Measurements from ENCODE around the gene LINGO3. TPM values are rescaled to one million over a fixed set of nuclear protein-coding genes. Genes with fewer than 3 reads are reported as not detected.

The LINGO3 gene
- total RNA-seq, 1 experiment from 2014 or later: 1.3 TPM

DNA sequence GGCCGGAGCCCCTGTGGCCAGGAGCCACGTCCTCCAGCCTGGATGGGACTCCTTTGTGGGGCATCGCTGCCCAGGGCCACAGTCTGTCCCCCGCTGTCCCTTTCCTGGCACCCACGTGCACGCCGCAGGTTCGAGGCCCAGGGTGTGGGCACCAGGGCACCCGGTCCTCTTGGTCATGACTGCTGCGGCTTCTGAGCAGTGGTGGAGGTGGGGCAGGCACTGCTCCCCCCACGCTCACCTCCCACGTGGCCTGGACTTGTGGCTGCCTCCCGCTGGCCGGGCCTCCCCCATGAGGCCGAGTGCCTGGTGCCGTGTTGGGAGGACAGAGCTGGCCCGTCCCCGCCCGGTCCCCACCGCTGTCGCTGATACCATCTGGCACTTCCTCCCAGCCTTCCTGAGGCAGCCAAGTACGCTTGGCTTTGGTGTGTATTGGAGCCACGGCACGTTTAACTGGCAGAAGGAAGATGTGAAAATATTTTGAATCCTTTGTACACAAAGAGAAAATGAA lies 33.3 kb upstream of the LINGO3 start:
- TSS peak; percentile 96 for BruUV-seq (replicated peaks)
- no peaks in the 10 kb centered on the region for H3K27me3 ChIP-seq (replicated peaks; ENCODE audit: control insufficient read depth, insufficient read depth, low read length)
- H3K36me3 ChIP-seq (ENCODE audit: control insufficient read depth, insufficient read depth, low read length): peaks cover 1% of the 10 kb centered on the region
- intact Hi-C loops (cut with micrococcal nuclease; ENCODE audit: unreplicated experiment): no loop called here
- CTCF ChIA-PET: interaction anchor here (0.6 kb wide), 1 partner anchor 1384 kb away, joined by 5 read pairs; no protein-coding TSS in a partner anchor
- POLR2A ChIA-PET: no interaction called here
- Mint-ChIP-seq H3K9me3 (ENCODE audit: unreplicated experiment) (no peaks in the 10 kb centered on the region), H3K36me3 (ENCODE audit: insufficient read depth, unreplicated experiment) (peaks cover 21% of the 10 kb centered on the region), H3K27ac (ENCODE audit: unreplicated experiment) (peak overlapping the region; percentile 84), H3K4me1 (ENCODE audit: low read depth, unreplicated experiment) (peaks cover 19% of the 10 kb centered on the region), H3K27me3 (ENCODE audit: insufficient read depth, unreplicated experiment) (no peaks in the 10 kb centered on the region), H3K4me3 (ENCODE audit: unreplicated experiment) (peak overlapping the region; percentile 37)
- TF ChIP-seq, protein P1, sequence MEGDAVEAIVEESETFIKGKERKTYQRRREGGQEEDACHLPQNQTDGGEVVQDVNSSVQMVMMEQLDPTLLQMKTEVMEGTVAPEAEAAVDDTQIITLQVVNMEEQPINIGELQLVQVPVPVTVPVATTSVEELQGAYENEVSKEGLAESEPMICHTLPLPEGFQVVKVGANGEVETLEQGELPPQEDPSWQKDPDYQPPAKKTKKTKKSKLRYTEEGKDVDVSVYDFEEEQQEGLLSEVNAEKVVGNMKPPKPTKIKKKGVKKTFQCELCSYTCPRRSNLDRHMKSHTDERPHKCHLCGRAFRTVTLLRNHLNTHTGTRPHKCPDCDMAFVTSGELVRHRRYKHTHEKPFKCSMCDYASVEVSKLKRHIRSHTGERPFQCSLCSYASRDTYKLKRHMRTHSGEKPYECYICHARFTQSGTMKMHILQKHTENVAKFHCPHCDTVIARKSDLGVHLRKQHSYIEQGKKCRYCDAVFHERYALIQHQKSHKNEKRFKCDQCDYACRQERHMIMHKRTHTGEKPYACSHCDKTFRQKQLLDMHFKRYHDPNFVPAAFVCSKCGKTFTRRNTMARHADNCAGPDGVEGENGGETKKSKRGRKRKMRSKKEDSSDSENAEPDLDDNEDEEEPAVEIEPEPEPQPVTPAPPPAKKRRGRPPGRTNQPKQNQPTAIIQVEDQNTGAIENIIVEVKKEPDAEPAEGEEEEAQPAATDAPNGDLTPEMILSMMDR (IDR thresholded peaks at IDR 0.05; ENCODE audit: insufficient read depth in 1 of 2, low read depth in 1 of 2, low read length in 1 of 2, severe bottlenecking in 1 of 2, unreplicated experiment in 1 of 2): no peak
- H3K4me1 ChIP-seq: peaks cover 37% of the 10 kb centered on the region
- DNase-seq: no peak
- no peaks in the 10 kb centered on the region for H3K9me3 ChIP-seq
- H3K4me3 ChIP-seq (ENCODE audit: low read depth, low read length): no peak overlapping the region

DNA sequence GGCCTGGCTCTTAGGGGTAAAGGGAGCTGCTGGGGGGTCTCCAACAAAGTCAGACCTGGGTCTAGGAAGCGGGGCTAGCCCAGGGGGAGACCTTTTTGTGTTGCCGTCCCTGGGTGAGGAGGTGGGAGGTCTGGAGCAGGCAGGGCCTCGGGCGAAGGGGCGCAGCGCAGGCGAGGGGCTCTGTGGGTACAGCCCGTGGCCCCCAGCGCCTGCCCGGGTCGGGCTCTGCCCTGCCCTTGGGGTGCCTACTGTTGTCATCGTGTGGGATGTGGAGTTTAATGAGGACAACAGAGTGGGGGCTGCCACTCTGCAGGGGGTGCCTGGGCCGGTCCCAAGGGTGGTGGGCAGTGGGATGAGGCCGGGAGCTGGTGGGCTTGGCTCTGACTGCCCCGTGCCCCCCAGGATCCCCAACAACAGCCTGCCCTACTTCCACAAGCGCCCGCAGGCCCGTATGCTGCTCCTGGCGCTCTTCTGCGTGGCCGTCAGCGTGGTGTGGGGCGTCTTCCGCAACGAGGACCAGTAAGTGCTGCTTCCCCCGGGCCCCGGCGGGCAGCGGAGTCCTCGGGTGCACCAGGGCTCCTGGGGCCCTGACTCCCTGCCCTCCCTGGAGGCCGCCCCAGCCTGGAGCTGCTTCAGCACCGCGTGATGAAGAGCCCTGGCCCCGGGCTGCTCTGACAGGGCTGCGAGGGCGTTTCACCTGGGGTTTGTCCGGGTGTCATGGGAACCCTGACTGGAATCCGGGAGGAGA lies 32.7 kb upstream of the LINGO3 start:
- peaks cover 1% of the 10 kb centered on the region for H3K36me3 ChIP-seq (ENCODE audit: control insufficient read depth, insufficient read depth, low read length)
- intact Hi-C loops (cut with micrococcal nuclease; ENCODE audit: unreplicated experiment): no loop called here
- H3K9me3 ChIP-seq: no peaks in the 10 kb centered on the region
- no peaks in the 10 kb centered on the region for H3K9me3 Mint-ChIP-seq (ENCODE audit: unreplicated experiment)
- DNase-seq: no peak
- no peaks in the 10 kb centered on the region for H3K27me3 Mint-ChIP-seq (ENCODE audit: insufficient read depth, unreplicated experiment)
- no peaks in the 10 kb centered on the region for H3K27me3 ChIP-seq (replicated peaks; ENCODE audit: control insufficient read depth, insufficient read depth, low read length)
- TF ChIP-seq, protein P1 (IDR thresholded peaks at IDR 0.05; ENCODE audit: insufficient read depth in 1 of 2, low read depth in 1 of 2, low read length in 1 of 2, severe bottlenecking in 1 of 2, unreplicated experiment in 1 of 2): no peak
- peaks cover 20% of the 10 kb centered on the region for H3K4me1 Mint-ChIP-seq (ENCODE audit: low read depth, unreplicated experiment)
- H3K36me3 Mint-ChIP-seq (ENCODE audit: insufficient read depth, unreplicated experiment): peaks cover 17% of the 10 kb centered on the region
- no TSS peak for BruUV-seq (replicated peaks)
- H3K27ac Mint-ChIP-seq (ENCODE audit: unreplicated experiment): peak overlapping the region; percentile 84
- CTCF ChIA-PET: no interaction called here
- no peak overlapping the region for H3K4me3 Mint-ChIP-seq (ENCODE audit: unreplicated experiment)
- no peak overlapping the region for H3K4me3 ChIP-seq (ENCODE audit: low read depth, low read length)
- H3K4me1 ChIP-seq: peaks cover 41% of the 10 kb centered on the region
- POLR2A ChIA-PET: no interaction called here

DNA sequence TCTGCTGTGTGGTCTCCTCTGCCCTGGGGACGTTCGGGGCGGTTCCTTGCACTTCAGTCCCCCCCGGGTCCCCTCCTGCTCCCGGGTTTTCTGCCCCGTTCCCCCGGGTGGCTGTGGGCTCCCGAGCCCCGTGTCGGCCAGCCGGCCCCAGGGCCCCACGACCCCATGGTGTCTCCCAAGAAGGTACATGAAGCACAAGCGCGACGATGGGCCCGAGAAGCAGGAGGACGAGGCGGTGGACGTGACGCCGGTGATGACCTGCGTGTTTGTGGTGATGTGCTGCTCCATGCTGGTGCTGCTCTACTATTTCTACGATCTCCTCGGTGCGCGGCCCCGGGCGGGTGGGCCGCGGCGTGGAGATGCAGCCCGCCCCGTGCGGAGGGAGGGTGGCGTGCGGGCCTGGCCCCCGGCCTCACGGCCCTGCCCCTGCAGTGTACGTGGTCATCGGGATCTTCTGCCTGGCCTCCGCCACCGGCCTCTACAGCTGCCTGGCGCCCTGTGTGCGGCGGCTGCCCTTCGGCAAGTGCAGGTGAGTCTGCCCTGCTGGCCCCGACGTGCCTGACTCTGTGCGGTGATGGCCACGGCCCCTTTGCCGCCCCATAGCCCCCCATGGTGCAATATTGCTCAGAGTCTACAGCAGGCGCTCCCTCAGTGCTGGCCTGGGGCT lies 31.8 kb upstream of the LINGO3 start:
- no peak overlapping the region for H3K27ac Mint-ChIP-seq (ENCODE audit: unreplicated experiment)
- H3K4me3 Mint-ChIP-seq (ENCODE audit: unreplicated experiment): no peak overlapping the region
- H3K36me3 Mint-ChIP-seq (ENCODE audit: insufficient read depth, unreplicated experiment): peaks cover 22% of the 10 kb centered on the region
- ChIA-PET POLR2A (interaction anchor here (0.6 kb wide), 1 partner anchor 46 kb away, joined by 5 read pairs; no protein-coding TSS in a partner anchor), CTCF (no interaction called here)
- H3K9me3 ChIP-seq: peaks cover 2% of the 10 kb centered on the region; the same call in 1 of the 2 replicates
- H3K4me1 Mint-ChIP-seq (ENCODE audit: low read depth, unreplicated experiment): peaks cover 18% of the 10 kb centered on the region
- no peak overlapping the region for H3K4me3 ChIP-seq (ENCODE audit: low read depth, low read length)
- H3K9me3 Mint-ChIP-seq (ENCODE audit: unreplicated experiment): no peaks in the 10 kb centered on the region
- TF ChIP-seq, protein P1 (IDR thresholded peaks at IDR 0.05; ENCODE audit: insufficient read depth in 1 of 2, low read depth in 1 of 2, low read length in 1 of 2, severe bottlenecking in 1 of 2, unreplicated experiment in 1 of 2): no peak
- H3K4me1 ChIP-seq: peaks cover 41% of the 10 kb centered on the region
- H3K27me3 Mint-ChIP-seq (ENCODE audit: insufficient read depth, unreplicated experiment): no peaks in the 10 kb centered on the region
- no peak for DNase-seq
- H3K36me3 ChIP-seq (ENCODE audit: control insufficient read depth, insufficient read depth, low read length): peaks cover 1% of the 10 kb centered on the region
- BruUV-seq (replicated peaks): no TSS peak
- intact Hi-C loops (cut with micrococcal nuclease; ENCODE audit: unreplicated experiment): no loop called here
- no peaks in the 10 kb centered on the region for H3K27me3 ChIP-seq (replicated peaks; ENCODE audit: control insufficient read depth, insufficient read depth, low read length)
